ENCODE measurements around the gene VASP.

VASP gene

GRCh38 chr19:45506989-45507871 is at the start of gene VASP:
Gene VASP, plus strand, starts transcription at chr19:45507479. Its CDS starts 293 bp downstream, at chr19:45507772.
- peak; percentile 84 for DNase-seq (ENCODE audit: low read depth)

- no peak for DNase-seq (ENCODE audit: low read depth)
Observed at GRCh38 chr19:45457776-45458175, 49.5 kb upstream of the VASP start.

- no peak for DNase-seq (ENCODE audit: low read depth)
Observed at GRCh38 chr19:45460807-45461347, 46.4 kb upstream of the VASP start.

GRCh38 chr19:45462174-45462573 is 45.1 kb upstream of the VASP start:
- DNase-seq (ENCODE audit: low read depth), result no peak

GRCh38 chr19:45463241-45463640 is 44.0 kb upstream of the VASP start:
- no peak for DNase-seq (ENCODE audit: low read depth)

DNA sequence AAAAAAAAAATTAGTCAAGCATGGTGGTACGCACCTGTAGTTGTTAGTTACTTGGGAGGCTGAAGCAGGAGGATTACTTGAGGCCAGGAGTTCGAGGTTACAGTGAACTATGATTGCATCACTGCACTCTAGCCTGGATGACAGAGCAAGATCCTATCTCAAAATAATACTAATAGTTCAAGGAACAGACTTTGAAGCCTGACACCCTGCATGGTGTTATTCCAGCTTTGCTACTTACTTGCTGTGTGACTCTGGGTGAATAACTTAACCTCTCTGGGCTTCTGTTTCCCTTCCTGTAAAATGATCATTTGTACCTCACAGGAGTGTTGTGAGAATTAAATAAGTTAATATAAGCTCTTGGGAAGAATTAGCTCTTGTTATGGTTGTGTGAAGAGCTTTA is 43.0 kb upstream of the VASP start:
- no peak for DNase-seq (ENCODE audit: low read depth)

GRCh38 chr19:45464852-45465441 is 42.3 kb upstream of the VASP start:
- no peak for DNase-seq (ENCODE audit: low read depth)

- no peak for DNase-seq (ENCODE audit: low read depth)
Observed at GRCh38 chr19:45467115-45467455, 40.2 kb upstream of the VASP start.

DNA sequence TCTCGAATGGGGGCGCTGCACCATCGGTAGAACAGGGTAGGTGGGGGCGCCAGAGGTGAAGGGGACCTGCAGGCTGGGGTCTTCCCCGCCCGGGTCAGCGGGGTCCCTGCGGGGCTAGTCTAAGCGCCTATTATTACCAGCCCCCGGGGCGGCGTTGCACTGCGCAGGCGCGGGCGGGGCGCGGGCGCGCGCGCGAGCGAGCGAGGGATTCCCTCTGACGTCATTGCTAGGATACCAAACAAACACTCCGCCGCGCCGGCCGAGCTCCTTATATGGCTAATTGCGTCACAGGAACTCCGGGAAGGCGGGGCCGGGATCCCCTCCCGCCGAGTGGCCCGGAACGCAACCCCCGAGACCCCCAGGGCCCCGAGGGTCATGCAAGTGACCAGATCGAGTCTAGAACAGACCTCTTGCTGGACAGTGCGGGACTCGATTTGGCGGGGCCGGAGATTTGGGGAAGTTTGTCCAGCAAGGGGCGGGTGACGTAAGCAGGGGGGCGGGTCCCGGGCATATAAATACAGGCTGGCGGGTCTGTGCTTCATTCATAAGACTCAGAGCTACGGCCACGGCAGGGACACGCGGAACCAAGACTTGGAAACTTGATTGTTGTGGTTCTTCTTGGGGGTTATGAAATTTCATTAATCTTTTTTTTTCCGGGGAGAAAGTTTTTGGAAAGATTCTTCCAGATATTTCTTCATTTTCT is 39.7 kb upstream of the VASP start, which contains the start of gene FOSB:
FOSB (plus strand) TSS at position 541 of the 703 bp plus-strand sequence. CDS start 591 bp downstream, outside the sequence.
- DNase-seq (ENCODE audit: low read depth), result peak; percentile 93

GRCh38 chr19:45468159-45468651 is 39.1 kb upstream of the VASP start:
- DNase-seq (ENCODE audit: low read depth), result no peak

DNA sequence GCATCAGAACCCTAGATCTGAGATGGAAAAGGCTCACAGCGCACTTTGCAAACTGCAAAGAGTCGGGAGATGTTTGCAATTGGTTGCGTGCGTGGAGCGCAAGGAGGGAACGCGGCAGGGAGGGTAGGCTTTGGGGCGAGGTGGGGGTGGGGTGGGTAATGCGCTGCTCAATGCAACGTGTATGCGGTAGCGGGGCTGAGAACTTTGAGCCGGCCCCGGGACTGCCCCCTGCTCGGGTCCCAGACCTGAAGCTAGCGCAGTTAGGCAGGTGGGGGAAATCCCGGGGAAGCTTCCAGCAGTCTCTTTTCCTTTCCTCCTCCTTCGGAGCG is 38.5 kb upstream of the VASP start:
- DNase-seq (ENCODE audit: low read depth), result no peak

- DNase-seq (ENCODE audit: low read depth), result peak; percentile 82
Observed at GRCh38 chr19:45469132-45469944, 37.9 kb upstream of the VASP start.

DNA sequence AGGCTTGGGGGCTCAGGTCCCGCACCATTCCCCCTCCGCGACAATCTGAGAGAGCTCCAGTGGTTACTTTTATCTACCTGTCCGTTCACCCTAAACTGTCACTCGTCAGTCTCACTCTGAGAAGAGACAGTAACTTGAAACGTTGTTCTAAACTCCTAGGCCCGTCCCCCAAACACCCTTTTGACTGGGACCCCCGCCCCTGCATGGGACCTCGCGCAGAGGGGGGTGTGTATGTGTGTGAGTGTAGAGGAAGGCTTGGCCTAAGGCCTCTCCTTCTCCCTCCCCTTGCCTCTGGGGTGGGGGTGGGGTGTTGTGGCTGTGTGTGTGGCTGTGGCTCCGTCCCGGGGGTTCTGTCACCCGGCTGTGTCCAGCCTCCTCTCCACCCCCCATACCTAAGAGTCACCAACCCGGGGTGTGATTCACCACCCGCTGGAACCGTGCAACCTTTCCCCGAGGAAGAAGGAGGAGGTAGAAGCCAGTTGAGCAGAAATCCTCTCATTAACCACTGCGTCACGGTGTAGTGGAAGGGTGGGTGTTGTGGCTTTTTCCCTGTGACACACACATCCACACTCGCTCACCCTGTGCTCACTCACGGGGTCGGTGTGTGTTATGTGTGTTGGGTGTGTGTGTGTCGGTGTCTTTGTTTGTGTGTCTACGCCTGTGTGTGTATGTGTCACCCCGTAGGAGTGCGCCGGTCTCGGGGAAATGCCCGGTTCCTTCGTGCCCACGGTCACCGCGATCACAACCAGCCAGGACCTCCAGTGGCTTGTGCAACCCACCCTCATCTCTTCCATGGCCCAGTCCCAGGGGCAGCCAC is 37.1 kb upstream of the VASP start:
- peak; percentile 19 for DNase-seq (ENCODE audit: low read depth)

DNA sequence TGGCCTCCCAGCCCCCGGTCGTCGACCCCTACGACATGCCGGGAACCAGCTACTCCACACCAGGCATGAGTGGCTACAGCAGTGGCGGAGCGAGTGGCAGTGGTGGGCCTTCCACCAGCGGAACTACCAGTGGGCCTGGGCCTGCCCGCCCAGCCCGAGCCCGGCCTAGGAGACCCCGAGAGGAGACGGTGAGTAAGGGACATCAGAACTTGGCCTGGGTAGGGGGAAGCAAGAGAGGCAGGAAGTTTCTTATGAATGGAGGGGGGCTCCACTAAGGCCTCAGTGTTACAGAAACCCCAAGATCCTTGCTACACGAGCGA is 36.6 kb upstream of the VASP start:
- no peak for DNase-seq (ENCODE audit: low read depth)

GRCh38 chr19:45471111-45471930 is 36.0 kb upstream of the VASP start:
- DNase-seq (ENCODE audit: low read depth), result no peak

DNA sequence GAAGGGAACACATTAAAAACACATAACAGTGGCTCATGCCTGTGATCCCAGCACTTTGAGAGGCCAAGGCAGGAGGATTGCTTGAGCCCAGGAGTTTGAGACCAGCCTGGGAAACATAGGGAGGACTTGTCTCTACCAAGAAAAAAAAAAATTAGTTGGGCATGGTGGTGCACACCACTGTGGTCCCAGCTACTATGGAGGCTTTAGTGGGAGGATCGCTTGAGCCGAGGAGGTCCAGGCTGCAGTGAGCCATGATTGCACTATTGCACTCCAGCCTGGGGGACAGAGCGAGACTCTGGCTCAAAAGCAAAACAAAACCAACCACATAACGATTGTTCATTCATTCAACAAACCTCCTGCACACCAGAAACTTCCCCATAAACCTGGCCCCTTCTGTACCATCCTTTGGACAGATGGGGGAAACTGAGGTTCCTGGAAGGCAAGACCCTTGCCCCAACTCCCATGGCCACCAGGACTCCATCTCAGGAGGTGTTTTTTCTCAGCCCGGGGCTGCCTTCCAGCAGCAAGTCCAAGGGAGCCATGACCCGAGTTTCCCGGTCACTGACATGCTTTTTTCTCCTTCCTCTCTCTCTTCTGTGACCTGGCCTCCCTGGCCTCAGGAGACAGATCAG is 35.2 kb upstream of the VASP start:
- no peak for DNase-seq (ENCODE audit: low read depth)

GRCh38 chr19:45472563-45473366 is 34.5 kb upstream of the VASP start:
- no peak for DNase-seq (ENCODE audit: low read depth)

DNA sequence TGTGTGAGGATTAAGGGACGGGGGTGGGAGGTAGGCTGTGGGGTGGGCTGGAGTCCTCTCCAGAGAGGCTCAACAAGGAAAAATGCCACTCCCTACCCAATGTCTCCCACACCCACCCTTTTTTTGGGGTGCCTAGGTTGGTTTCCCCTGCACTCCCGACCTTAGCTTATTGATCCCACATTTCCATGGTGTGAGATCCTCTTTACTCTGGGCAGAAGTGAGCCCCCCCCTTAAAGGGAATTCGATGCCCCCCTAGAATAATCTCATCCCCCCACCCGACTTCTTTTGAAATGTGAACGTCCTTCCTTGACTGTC is 34.0 kb upstream of the VASP start:
- DNase-seq (ENCODE audit: low read depth), result no peak

Measured in stimulated activated CD8-positive, alpha-beta memory T cell treated with anti-CD3 and anti-CD28 coated beads, Interleukin-12 subunit alpha, Interleukin-12 subunit beta, amount 100 ng/mL, for 1 hour (primary cell).